NCI-H2107 treated with DMSO at 0.1 percent for 48 hours (cell line): ENCODE measurements around the gene ADCY2.

Experiments used
- DNase-seq: peaks from one replicate; lab custom pipeline; 2025; ENCODE audit not compliant: unreplicated experiment; lab: John Stamatoyannopoulos, UW

ADCY2 gene

DNA sequence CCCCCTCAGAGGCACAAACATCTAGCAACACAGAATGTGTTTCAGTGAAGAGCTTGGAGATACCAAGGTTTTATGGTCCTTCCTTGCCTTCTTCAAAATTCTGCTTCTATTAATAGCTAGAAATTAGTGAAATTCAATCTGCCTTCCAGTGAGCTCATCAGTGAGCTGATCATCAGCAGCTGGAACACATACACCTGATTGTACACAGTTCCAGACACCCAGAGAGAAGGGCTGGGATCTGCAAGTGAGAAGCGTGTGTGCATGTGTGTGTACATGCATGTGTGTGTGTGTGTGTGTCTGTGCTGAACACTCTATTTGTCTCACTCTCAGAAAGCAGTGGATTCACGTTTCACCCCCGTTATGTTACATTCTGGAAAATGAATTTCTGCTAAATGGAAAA is 426.5 kb downstream of the ADCY2 start:
- no peak for DNase-seq

DNA sequence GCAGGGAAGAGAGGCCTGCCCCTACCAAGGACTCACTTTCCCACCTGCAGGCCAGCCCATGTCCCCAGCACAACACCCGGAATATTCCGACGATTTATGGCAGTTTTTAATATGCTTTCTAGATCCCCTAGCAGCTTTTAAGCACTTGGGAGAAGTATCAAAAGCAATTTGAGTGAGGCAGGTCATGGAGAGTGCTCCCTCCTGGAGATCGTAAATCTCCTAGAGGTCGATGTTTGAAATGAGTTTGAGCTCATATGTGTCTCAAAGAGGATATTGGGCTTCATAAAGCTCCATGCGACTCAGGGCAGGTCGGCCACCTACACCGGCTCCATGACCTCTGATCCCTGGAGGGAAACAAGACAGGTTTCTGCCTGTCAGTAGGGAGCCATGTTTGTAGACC is 427.7 kb downstream of the ADCY2 start:
- no peak for DNase-seq

DNA sequence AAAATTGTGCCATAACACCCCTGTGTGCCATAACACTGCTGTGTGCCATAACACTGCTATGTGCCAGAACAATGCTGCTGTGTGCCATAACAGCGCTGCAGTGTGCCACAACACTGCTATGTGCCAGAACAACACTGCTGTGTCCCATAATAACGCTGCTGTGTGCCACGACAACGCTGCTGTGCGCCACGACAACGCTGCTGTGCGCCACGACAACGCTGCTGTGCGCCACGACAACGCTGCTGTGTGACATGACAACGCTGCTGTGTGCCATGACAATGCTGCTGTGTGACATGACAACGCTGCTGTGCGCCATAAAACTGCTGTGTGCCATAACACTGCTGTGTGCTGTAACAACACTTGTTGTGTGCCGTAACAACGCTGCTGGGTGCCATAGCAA is 429.1 kb downstream of the ADCY2 start:
- DNase-seq = no peak

- no peak for DNase-seq
These were observed 429.7 kb downstream of the ADCY2 start for GRCh38 chr5:7825630-7826029.

- DNase-seq = no peak
These were observed 431.7 kb downstream of the ADCY2 start for GRCh38 chr5:7827610-7828009.

GRCh38 chr5:7828269-7828668 is 432.3 kb downstream of the ADCY2 start:
- peak; percentile 50 for DNase-seq

DNA sequence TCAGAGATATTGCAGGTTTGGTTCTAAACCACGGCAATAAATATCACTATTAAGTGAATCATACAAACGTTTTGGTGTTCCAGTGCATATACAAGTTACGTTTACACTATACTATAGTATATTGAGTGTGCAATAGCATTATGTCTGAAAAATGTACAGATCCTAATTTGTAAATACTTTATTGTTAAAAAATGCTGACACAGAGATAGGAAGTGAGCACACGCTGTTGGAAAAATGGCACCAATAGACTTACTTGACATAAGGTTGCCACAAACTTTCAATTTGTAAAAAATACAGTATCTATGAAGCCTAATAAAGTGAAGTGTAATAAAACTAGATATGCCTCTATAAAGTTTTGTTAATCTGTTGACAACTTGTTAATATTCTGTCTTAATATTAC is 439.0 kb downstream of the ADCY2 start:
- no peak for DNase-seq

- DNase-seq = no peak
These were observed 441.5 kb downstream of the ADCY2 start for GRCh38 chr5:7837403-7837802.

DNA sequence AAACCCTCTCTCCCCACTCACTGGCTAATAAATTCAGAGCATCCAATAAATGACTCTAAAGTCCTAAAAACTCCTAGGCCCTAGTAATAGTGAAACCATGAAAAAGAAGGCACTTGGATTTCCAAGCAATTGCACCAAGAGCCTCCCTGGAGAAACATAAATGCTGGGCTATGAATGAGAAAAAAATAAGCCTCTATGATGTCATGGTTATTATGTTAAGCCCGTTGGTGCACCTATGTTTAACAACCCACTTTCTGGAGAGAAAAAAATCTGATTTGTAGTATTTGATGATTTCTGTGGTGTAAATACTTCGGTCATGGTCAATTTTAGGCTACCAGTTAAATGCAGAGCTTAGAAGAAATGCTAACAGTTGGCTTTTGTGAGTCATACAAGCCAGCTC is 446.6 kb downstream of the ADCY2 start:
- DNase-seq = no peak

- DNase-seq = no peak
These were observed 449.0 kb downstream of the ADCY2 start for GRCh38 chr5:7844901-7845300.

DNA sequence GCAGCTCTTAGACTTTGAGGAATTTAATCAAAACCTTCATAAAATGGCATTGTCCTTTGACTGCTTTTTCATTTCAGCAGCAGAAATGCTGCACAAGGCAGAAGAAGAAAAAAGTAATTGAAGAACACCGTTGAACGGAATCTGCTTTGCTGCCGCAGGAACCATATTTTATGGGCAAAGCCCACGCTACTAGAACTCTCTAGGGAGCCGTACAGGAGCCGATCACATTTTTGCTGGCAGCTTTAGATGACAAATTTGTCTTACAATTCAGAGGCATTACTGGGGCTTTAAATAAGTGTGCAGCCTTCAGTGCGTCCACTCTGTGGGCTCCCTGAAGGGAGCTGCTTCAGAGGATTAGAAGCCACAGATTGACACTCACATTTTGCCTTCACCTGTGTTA is 449.6 kb downstream of the ADCY2 start:
- DNase-seq = no peak

DNA sequence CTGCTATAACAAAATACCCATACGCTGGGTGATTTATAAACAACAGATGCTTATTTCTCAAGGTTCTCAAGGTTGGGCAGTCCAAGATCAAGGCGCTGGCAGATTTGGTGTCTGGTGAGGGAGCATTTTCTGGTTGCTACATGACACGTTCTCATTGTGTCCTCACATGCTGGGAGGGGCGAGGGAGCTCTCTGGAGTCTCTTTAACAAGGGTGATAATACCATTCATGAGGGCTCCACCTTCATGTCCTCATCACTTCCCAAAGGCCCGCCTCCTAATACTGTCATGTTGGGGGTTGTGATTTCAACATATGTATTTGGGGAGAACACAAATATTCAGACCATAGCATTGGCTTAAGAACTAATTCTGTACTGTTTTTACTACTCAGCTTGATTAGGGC is 450.4 kb downstream of the ADCY2 start:
- no peak for DNase-seq

GRCh38 chr5:7848296-7848695 is 452.4 kb downstream of the ADCY2 start:
- DNase-seq = no peak

GRCh38 chr5:7849681-7850394 is 453.9 kb downstream of the ADCY2 start:
- peak; percentile 45 for DNase-seq

GRCh38 chr5:7850395-7851239 is 454.7 kb downstream of the ADCY2 start, which contains the start of gene CFAP90:
TSS of gene CFAP90 (minus strand) at chr5:7851133. CDS start at chr5:7851021, 112 bp downstream.
- DNase-seq = peak; percentile 34

GRCh38 chr5:7851240-7851592 is 455.3 kb downstream of the ADCY2 start:
- no peak for DNase-seq

DNA sequence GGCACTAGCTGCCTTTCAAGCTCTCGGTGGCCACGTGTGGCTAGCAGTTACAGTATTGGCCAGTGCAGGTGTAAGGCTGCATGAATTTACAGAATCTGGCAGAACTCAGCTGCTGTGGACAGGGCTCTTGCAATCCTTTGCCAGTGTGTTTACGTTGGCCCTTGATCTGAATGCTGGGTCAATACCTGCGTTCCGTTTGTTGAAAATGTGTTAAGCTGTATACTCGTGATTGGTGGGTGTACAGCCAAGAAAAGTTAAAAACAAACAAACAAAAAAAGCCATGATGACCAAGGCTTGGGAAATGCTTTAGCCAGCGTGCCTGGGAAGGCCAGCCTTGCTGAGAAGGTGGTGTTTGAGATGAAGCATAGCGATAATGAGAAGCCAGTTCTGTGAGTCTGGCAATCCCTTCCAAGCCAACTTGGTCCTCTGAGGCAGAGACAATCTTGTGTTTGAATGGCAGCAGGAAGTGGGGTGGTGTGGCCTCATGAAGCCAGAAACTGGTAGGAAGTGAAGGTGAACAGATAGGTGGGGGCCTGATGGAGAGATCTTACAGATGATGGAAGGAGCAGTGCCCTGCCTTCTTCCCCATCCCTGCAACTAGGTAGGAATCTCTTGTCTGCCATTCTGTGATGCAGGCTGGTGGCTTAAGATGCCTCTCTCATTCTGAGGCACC is 455.8 kb downstream of the ADCY2 start:
- DNase-seq = no peak

GRCh38 chr5:7852542-7852941 is 456.6 kb downstream of the ADCY2 start:
- DNase-seq = no peak

DNA sequence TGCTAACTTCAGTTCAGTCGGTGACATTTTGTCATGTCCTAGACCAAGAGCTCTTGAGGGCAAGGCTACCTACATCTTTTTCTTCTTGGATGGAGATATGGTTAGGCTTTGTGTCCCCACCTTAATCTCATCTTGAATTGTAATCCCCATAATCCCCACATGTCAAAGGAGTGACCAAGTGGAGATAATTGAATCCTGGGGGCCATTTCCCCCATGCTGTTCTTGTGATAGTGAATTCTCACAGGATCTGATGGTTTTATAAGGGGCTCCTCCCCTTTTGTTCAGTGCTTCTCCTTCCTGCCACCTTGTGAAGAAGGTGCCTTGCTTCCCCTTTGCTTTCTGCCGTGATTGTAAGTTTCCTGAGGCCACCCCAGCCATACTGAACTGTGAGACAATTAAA is 457.1 kb downstream of the ADCY2 start:
- DNase-seq = no peak

DNA sequence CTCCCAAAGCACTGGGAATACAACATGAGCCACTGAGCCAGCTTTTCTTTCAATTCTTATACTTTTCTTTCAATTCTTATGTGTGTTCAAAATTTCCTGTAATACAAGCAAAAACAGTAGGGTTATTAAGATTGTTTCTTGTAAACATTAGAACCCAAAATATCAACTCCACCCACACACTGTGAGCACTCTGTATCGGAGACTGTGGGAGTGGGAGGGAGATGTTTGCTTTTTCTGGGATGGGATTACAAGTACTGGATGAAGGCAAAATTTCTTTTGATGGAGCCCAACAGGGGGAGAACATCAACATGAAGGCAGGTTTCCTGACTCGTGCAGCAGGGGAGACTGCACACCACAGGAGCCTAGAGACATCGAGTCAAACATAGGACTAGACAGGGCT is 459.7 kb downstream of the ADCY2 start:
- DNase-seq = no peak

GRCh38 chr5:7856855-7857254 is 460.9 kb downstream of the ADCY2 start:
- DNase-seq = peak; percentile 87

GRCh38 chr5:7857361-7857760 is 461.4 kb downstream of the ADCY2 start:
- no peak for DNase-seq
